Astrocyte (in vitro differentiated cells and primary cell): ENCODE data around the gene KPNA6. TPM values are rescaled to one million over a fixed set of nuclear protein-coding genes. Genes with fewer than 3 reads are reported as not detected.

Source experiments
- DNase-seq: peaks from one replicate; pipeline ENCODE4 v3.0.0-alpha.2; 2010; ENCODE audit warnings: low read depth
- FAIRE-seq: peaks from 2 replicates; lab custom pipeline; 2011; peaks lifted over from hg19 to GRCh38; lab: Jason Lieb, UNC
- H2AFZ ChIP-seq: 2 replicates; pipeline ENCODE4 v1.6.0; 2012; ENCODE audit warnings: low read depth, low read length, inconsistent platforms
- H3K27ac ChIP-seq: 2 replicates; pipeline ENCODE4 v1.5.1; 2011; ENCODE audit warnings: low read depth, low read length, inconsistent platforms
- H3K27me3 ChIP-seq: 2 replicates; pipeline ENCODE4 v1.6.0; 2011; ENCODE audit warnings: low read length, inconsistent platforms; ENCODE audit not compliant: insufficient read depth
- H3K36me3 ChIP-seq: 2 replicates; pipeline ENCODE4 v1.5.1; 2011; ENCODE audit warnings: low read length, inconsistent platforms; ENCODE audit not compliant: insufficient read depth
- H3K4me1 ChIP-seq: 2 replicates; pipeline ENCODE4 v1.5.1; 2011; ENCODE audit warnings: low read length, inconsistent platforms; ENCODE audit not compliant: insufficient read depth
- H3K4me2 ChIP-seq: 2 replicates; pipeline ENCODE4 v1.6.0; 2012; ENCODE audit warnings: low read length, inconsistent platforms
- H3K4me3 ChIP-seq: 2 replicates; pipeline ENCODE4 v1.5.1; 2011; ENCODE audit warnings: low read depth, mild to moderate bottlenecking, low read length, inconsistent platforms; ENCODE audit not compliant: insufficient read depth
- H3K79me2 ChIP-seq: 2 replicates; pipeline ENCODE4 v1.6.0; 2012; ENCODE audit warnings: mild to moderate bottlenecking, low read length, inconsistent platforms; ENCODE audit not compliant: insufficient read depth
- H3K9ac ChIP-seq: 2 replicates; pipeline ENCODE4 v1.6.0; 2012; ENCODE audit warnings: mild to moderate bottlenecking, low read length, inconsistent platforms
- H3K9me3 ChIP-seq: 2 replicates; pipeline ENCODE4 v1.5.1; 2012; ENCODE audit warnings: low read depth, mild to moderate bottlenecking, low read length, inconsistent platforms; ENCODE audit not compliant: insufficient read depth
- H4K20me1 ChIP-seq: 2 replicates; pipeline ENCODE4 v1.6.0; 2012; ENCODE audit warnings: low read length, inconsistent platforms; ENCODE audit not compliant: insufficient read depth
- H3K27ac Mint-ChIP-seq: one replicate; pipeline ENCODE4 v1.8.0; 2021; ENCODE audit warnings: mild to moderate bottlenecking, mixed read lengths; ENCODE audit not compliant: unreplicated experiment
- H3K27me3 Mint-ChIP-seq: one replicate; pipeline ENCODE4 v1.8.0; 2021; ENCODE audit warnings: low read depth, mixed read lengths; ENCODE audit not compliant: unreplicated experiment
- H3K36me3 Mint-ChIP-seq: one replicate; pipeline ENCODE4 v1.8.0; 2021; ENCODE audit warnings: low read depth, mixed read lengths; ENCODE audit not compliant: unreplicated experiment
- H3K4me1 Mint-ChIP-seq: one replicate; pipeline ENCODE4 v1.8.0; 2021; ENCODE audit warnings: low read depth, mixed read lengths; ENCODE audit not compliant: unreplicated experiment
- H3K4me3 Mint-ChIP-seq: one replicate; pipeline ENCODE4 v1.8.0; 2021; ENCODE audit warnings: mild to moderate bottlenecking, moderate library complexity, mixed read lengths; ENCODE audit not compliant: unreplicated experiment
- H3K9me3 Mint-ChIP-seq: one replicate; pipeline ENCODE4 v1.8.0; 2021; ENCODE audit warnings: mild to moderate bottlenecking, mixed read lengths; ENCODE audit not compliant: unreplicated experiment
- EZH2 ChIP-seq: IDR thresholded peaks from 2 replicates; pipeline ENCODE4 v1.6.1; 2012; ENCODE audit warnings: mild to moderate bottlenecking, low read length, inconsistent platforms; ENCODE audit not compliant: insufficient read depth
- total RNA-seq: library from RNA; stranded (reverse); gene quantifications from 2 replicates; pipeline ENCODE4 v1.2.1, GENCODE V29; 2021
- TF ChIP-seq, protein P1 (sequence below): IDR thresholded peaks from 2 replicates; pipeline ENCODE4 v1.5.1; 2011; ENCODE audit warnings: low read depth, mild to moderate bottlenecking, inconsistent platforms, low read length, moderate library complexity; ENCODE audit not compliant: insufficient read depth

KPNA6 gene
- total RNA-seq, 1 donor from 2014 or later, result 122 TPM

DNA sequence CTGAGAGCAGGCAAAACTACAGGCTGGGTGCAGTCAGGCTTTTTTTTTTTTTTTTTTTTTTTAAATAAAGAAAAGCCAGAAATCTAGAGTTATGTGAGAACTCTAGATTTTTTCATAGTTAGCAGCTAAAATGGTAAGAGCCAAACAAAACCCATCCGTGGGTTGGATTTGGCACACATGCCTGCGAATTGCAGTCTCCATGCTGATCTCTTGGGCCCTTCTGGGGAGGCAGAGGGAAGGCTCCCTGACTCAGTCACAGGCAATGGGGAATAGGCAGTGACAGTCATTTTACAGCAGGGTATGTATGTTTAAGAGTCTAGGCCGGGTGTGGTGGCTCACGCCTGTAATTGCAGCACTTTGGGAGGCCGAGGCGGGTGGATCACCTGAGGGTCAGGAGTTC lies 74.2 kb downstream of the KPNA6 start:
- Mint-ChIP-seq H3K9me3 (no peaks in the 10 kb centered on the region), H3K27me3 (no peaks in the 10 kb centered on the region), H3K4me1 (peaks cover 33% of the 10 kb centered on the region), H3K27ac (peak overlapping the region; percentile 72), H3K36me3 (peaks cover 30% of the 10 kb centered on the region), H3K4me3 (peak overlapping the region; percentile 90)
- Histone ChIP-seq H3K4me1 (peaks cover 19% of the 10 kb centered on the region), H2AFZ (no peak overlapping the region), H3K36me3 (peaks cover 21% of the 10 kb centered on the region), H4K20me1 (peaks cover 54% of the 10 kb centered on the region), H3K9ac (no peak overlapping the region), H3K27ac (no peak overlapping the region), H3K27me3 (no peaks in the 10 kb centered on the region), H3K9me3 (no peaks in the 10 kb centered on the region), H3K79me2 (peaks cover 64% of the 10 kb centered on the region), H3K4me3 (peak overlapping the region; percentile 69), H3K4me2 (peak overlapping the region; percentile 91)
- FAIRE-seq, result no peak
- peak; percentile 15 for DNase-seq
- TF ChIP-seq, protein P1, sequence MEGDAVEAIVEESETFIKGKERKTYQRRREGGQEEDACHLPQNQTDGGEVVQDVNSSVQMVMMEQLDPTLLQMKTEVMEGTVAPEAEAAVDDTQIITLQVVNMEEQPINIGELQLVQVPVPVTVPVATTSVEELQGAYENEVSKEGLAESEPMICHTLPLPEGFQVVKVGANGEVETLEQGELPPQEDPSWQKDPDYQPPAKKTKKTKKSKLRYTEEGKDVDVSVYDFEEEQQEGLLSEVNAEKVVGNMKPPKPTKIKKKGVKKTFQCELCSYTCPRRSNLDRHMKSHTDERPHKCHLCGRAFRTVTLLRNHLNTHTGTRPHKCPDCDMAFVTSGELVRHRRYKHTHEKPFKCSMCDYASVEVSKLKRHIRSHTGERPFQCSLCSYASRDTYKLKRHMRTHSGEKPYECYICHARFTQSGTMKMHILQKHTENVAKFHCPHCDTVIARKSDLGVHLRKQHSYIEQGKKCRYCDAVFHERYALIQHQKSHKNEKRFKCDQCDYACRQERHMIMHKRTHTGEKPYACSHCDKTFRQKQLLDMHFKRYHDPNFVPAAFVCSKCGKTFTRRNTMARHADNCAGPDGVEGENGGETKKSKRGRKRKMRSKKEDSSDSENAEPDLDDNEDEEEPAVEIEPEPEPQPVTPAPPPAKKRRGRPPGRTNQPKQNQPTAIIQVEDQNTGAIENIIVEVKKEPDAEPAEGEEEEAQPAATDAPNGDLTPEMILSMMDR, result no peak
- TF ChIP-seq EZH2, result no peak

DNA sequence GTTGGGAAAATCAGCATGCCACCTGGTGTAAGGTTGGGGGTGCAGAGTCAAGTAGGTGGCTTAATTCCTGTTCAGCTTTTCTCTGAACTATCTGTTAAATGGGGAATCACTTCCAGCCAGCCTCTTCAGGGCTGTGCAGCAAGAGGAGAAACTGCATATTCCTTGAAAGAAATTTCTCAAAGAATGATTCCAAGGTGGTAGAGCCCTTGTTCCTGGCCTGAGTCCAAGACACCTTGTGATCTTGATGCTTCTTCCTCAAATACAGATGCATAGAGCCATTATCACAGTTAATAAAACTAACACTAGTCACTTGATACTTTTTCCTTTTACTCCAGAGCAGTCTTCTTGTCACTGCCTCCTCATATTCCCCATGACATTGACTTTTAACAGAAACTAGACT lies 76.8 kb downstream of the KPNA6 start:
- Mint-ChIP-seq H3K36me3 (peaks cover 36% of the 10 kb centered on the region), H3K27me3 (no peaks in the 10 kb centered on the region), H3K4me1 (peaks cover 39% of the 10 kb centered on the region), H3K9me3 (no peaks in the 10 kb centered on the region), H3K27ac (peak overlapping the region; percentile 66), H3K4me3 (no peak overlapping the region)
- Histone ChIP-seq H3K36me3 (peaks cover 46% of the 10 kb centered on the region), H3K4me1 (peaks cover 19% of the 10 kb centered on the region), H3K79me2 (peaks cover 77% of the 10 kb centered on the region), H3K27me3 (no peaks in the 10 kb centered on the region), H3K27ac (no peak overlapping the region), H3K4me2 (peak overlapping the region; percentile 50), H2AFZ (no peak overlapping the region), H4K20me1 (peaks cover 77% of the 10 kb centered on the region), H3K9me3 (no peaks in the 10 kb centered on the region), H3K4me3 (no peak overlapping the region), H3K9ac (no peak overlapping the region)
- FAIRE-seq (no peak), DNase-seq (no peak)
- TF ChIP-seq EZH2, result no peak
- TF ChIP-seq, protein P1, result no peak

DNA sequence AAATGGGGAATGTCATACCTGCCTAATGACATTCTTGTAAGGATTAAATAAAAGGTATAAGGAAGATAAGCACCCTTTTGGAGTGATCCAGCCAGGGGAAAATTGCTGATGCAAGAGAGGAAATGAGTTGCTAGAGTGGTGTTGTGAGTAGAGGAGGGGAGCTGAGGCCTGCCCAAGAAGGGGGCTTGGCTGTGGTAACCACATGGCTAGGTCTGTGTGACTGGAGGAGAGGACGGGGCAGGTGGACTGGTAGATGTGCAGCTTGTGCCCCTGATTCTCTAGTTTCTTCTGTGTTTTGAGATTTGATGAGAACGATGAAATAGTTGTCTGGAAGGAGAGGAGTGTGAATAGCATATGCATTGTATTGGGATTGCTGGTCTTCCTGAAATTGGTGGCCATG lies 78.2 kb downstream of the KPNA6 start:
- H3K4me1 Mint-ChIP-seq, result peaks cover 34% of the 10 kb centered on the region
- peak overlapping the region; percentile 99 for H3K27ac Mint-ChIP-seq
- H3K4me3 Mint-ChIP-seq, result peak overlapping the region; percentile 74
- Histone ChIP-seq H4K20me1 (peaks cover 82% of the 10 kb centered on the region), H3K4me2 (peak overlapping the region; percentile 1), H3K79me2 (peaks cover 68% of the 10 kb centered on the region), H3K36me3 (peaks cover 56% of the 10 kb centered on the region), H3K27ac (no peak overlapping the region), H3K9ac (no peak overlapping the region), H2AFZ (no peak overlapping the region), H3K27me3 (no peaks in the 10 kb centered on the region), H3K4me1 (peaks cover 11% of the 10 kb centered on the region), H3K9me3 (no peaks in the 10 kb centered on the region), H3K4me3 (no peak overlapping the region)
- H3K9me3 Mint-ChIP-seq, result no peaks in the 10 kb centered on the region
- DNase-seq (no peak), FAIRE-seq (no peak)
- H3K27me3 Mint-ChIP-seq, result no peaks in the 10 kb centered on the region
- TF ChIP-seq, protein P1, result no peak
- no peak for TF ChIP-seq EZH2
- H3K36me3 Mint-ChIP-seq, result peaks cover 37% of the 10 kb centered on the region
